H9 (cell line): ENCODE results near the gene CMYA5. TPM values are rescaled to one million over a fixed set of nuclear protein-coding genes. Genes with fewer than 3 reads are reported as not detected.

Experiments used
- DNase-seq: peaks from one replicate; pipeline ENCODE4 v3.0.0-alpha.2; 2017
- H2AFZ ChIP-seq: one replicate; pipeline ENCODE4 v1.6.1; 2013; ENCODE audit warnings: mild to moderate bottlenecking, low read length, control low read depth, moderate library complexity
- H2AK5ac ChIP-seq: 2 replicates; pipeline ENCODE4 v1.6.1; 2013; ENCODE audit warnings: low read length, control low read depth, mixed read lengths; ENCODE audit not compliant: insufficient read length
- H2BK120ac ChIP-seq: one replicate; pipeline ENCODE4 v1.6.1; 2013; ENCODE audit warnings: low read depth, mild to moderate bottlenecking, low read length, control low read depth, inconsistent platforms; ENCODE audit not compliant: poor library complexity, severe bottlenecking
- H2BK12ac ChIP-seq: 2 replicates; pipeline ENCODE4 v1.6.1; 2013; ENCODE audit warnings: low read length, control low read depth, mixed read lengths, low read depth; ENCODE audit not compliant: insufficient read length
- H2BK15ac ChIP-seq: 2 replicates; pipeline ENCODE4 v1.6.1; 2013; ENCODE audit warnings: low read depth, low read length, control low read depth
- H2BK20ac ChIP-seq: one replicate; pipeline ENCODE4 v1.6.1; 2013; ENCODE audit warnings: low read depth, mild to moderate bottlenecking, low read length, control low read depth, inconsistent platforms; ENCODE audit not compliant: poor library complexity, severe bottlenecking
- H2BK5ac ChIP-seq: 2 replicates; pipeline ENCODE4 v1.6.1; 2013; ENCODE audit warnings: low read length, control low read depth, mixed read lengths; ENCODE audit not compliant: insufficient read length
- H3K14ac ChIP-seq: 2 replicates; pipeline ENCODE4 v1.6.1; 2013; ENCODE audit warnings: low read length, control low read depth; ENCODE audit not compliant: insufficient read depth
- H3K18ac ChIP-seq: 2 replicates; pipeline ENCODE4 v1.6.1; 2013; ENCODE audit warnings: low read depth, mild to moderate bottlenecking, mixed read lengths, low read length, control low read depth; ENCODE audit not compliant: insufficient read length
- H3K23ac ChIP-seq: 2 replicates; pipeline ENCODE4 v1.6.1; 2013; ENCODE audit warnings: low read length, control low read depth, mixed read lengths, low read depth; ENCODE audit not compliant: insufficient read length
- H3K23me2 ChIP-seq: 2 replicates; pipeline ENCODE4 v1.6.1; 2013; ENCODE audit warnings: low read depth, mild to moderate bottlenecking, mixed read lengths, low read length, control low read depth; ENCODE audit not compliant: insufficient read length, poor library complexity, severe bottlenecking
- H3K27ac ChIP-seq: 2 replicates; pipeline ENCODE4 v1.5.1; 2013; ENCODE audit warnings: low read length, control low read depth, mixed read lengths, low read depth; ENCODE audit not compliant: insufficient read length
- H3K27me3 ChIP-seq: 2 replicates; pipeline ENCODE4 v1.6.1; 2013; ENCODE audit warnings: low read length, control low read depth, inconsistent platforms; ENCODE audit not compliant: insufficient read depth
- H3K4ac ChIP-seq: 2 replicates; pipeline ENCODE4 v1.6.1; 2013; ENCODE audit warnings: low read depth, mild to moderate bottlenecking, control low read depth, inconsistent platforms, low read length, moderate library complexity
- H3K4me1 ChIP-seq: 2 replicates; pipeline ENCODE4 v1.6.1; 2013; ENCODE audit warnings: low read length, control low read depth, inconsistent platforms; ENCODE audit not compliant: insufficient read depth
- H3K4me2 ChIP-seq: 2 replicates; pipeline ENCODE4 v1.6.1; 2013; ENCODE audit warnings: low read length, control low read depth, mixed read lengths; ENCODE audit not compliant: insufficient read length, insufficient read depth
- H3K56ac ChIP-seq: 2 replicates; pipeline ENCODE4 v1.6.1; 2013; ENCODE audit warnings: low read depth, mild to moderate bottlenecking, mixed read lengths, low read length, control low read depth; ENCODE audit not compliant: insufficient read length
- H3K79me1 ChIP-seq: 2 replicates; pipeline ENCODE4 v1.6.1; 2013; ENCODE audit warnings: low read depth, mild to moderate bottlenecking, moderate library complexity, low read length, control low read depth, inconsistent platforms; ENCODE audit not compliant: insufficient read depth, poor library complexity, severe bottlenecking
- H3K79me2 ChIP-seq: 2 replicates; pipeline ENCODE4 v1.6.1; 2013; ENCODE audit warnings: low read length, control low read depth, inconsistent platforms; ENCODE audit not compliant: insufficient read depth
- H3K9ac ChIP-seq: 2 replicates; pipeline ENCODE4 v1.6.1; 2013; ENCODE audit warnings: low read length, control low read depth, mixed read lengths; ENCODE audit not compliant: insufficient read length; ENCODE audit errors: extremely low read depth
- H3K9me3 ChIP-seq: one replicate; pipeline ENCODE4 v1.6.1; 2013; ENCODE audit warnings: low read depth, low read length, inconsistent platforms; ENCODE audit not compliant: control insufficient read depth
- H3T11ph ChIP-seq: one replicate; pipeline ENCODE4 v1.6.1; 2013; ENCODE audit warnings: mild to moderate bottlenecking, low read length, control low read depth, inconsistent platforms
- H4K20me1 ChIP-seq: one replicate; pipeline ENCODE4 v1.6.1; 2013; ENCODE audit not compliant: control insufficient read depth, insufficient read length, insufficient read depth
- H4K5ac ChIP-seq: 2 replicates; pipeline ENCODE4 v1.6.1; 2013; ENCODE audit warnings: low read depth, mild to moderate bottlenecking, mixed read lengths, low read length, control low read depth; ENCODE audit not compliant: insufficient read length
- H4K8ac ChIP-seq: replicated peaks from 2 replicates; pipeline ENCODE4 v1.6.1; 2013; ENCODE audit warnings: low read length, control low read depth, mixed read lengths, low read depth; ENCODE audit not compliant: insufficient read length
- H4K91ac ChIP-seq: 2 replicates; pipeline ENCODE4 v1.6.1; 2013; ENCODE audit warnings: low read depth, mild to moderate bottlenecking, moderate library complexity, mixed read lengths, low read length, control low read depth; ENCODE audit not compliant: insufficient read length
- H3K27ac Mint-ChIP-seq, 3 experiments: 2 replicates in 2 of 3; 3 replicates in 1 of 3; pipeline ENCODE4 v1.8.0; 2020 to 2021; ENCODE audit warnings: mixed read lengths in 3 of 3, mild to moderate bottlenecking in 1 of 3, moderate library complexity in 1 of 3
- H3K27me3 Mint-ChIP-seq: 2 replicates; pipeline ENCODE4 v1.8.0; 2021; ENCODE audit warnings: low read depth, mild to moderate bottlenecking, moderate library complexity, mixed read lengths
- H3K36me3 Mint-ChIP-seq, 3 experiments: 2 replicates in 2 of 3; 3 replicates in 1 of 3; pipeline ENCODE4 v1.8.0; 2020 to 2021; ENCODE audit warnings: low read depth in 3 of 3, mixed read lengths in 3 of 3; ENCODE audit not compliant: insufficient read depth in 1 of 3
- H3K4me1 Mint-ChIP-seq, 2 experiments: 2 replicates each; pipeline ENCODE4 v1.8.0; 2020; ENCODE audit warnings: mixed read lengths in 2 of 2
- H3K4me3 Mint-ChIP-seq, 2 experiments: 2 replicates in 1 of 2; 3 replicates in 1 of 2; pipeline ENCODE4 v1.8.0; 2020 to 2021; ENCODE audit warnings: mild to moderate bottlenecking in 2 of 2, mixed read lengths in 2 of 2, moderate library complexity in 1 of 2
- H3K9me3 Mint-ChIP-seq, 2 experiments: 2 replicates in 1 of 2; 3 replicates in 1 of 2; pipeline ENCODE4 v1.8.0; 2020; ENCODE audit warnings: mild to moderate bottlenecking in 2 of 2, mixed read lengths in 2 of 2, moderate library complexity in 1 of 2
- CTCF ChIP-seq: fragments of 200-600 bp; sonication (generic); conservative IDR thresholded peaks from 3 replicates; pipeline ENCODE4 v1.8.0; 2021; ENCODE audit warnings: antibody characterized with exemption, mild to moderate bottlenecking
- WGBS: extraction: QIAGEN DNeasy Blood & Tissue Kit; methylation state at CpG from one replicate; pipeline ENCODE4 v1.1.7; 2013; ENCODE audit warnings: missing lambda C conversion rate, low lambda C conversion rate, mixed read lengths; ENCODE audit not compliant: insufficient read length; ENCODE audit errors: extremely low coverage; 5-methylcytosine and 5-hydroxymethylcytosine counted together
- total RNA-seq: library from RNA; stranded (reverse); gene quantifications from 2 replicates; pipeline ENCODE4 v1.2.1, GENCODE V29; 2021

CMYA5 gene
- total RNA-seq, 1 experiment from 2014 or later: 1.8 TPM

- no peak overlapping the region for H3K4me3 Mint-ChIP-seq
- H3K27me3 Mint-ChIP-seq: peaks cover 16% of the 10 kb centered on the region
- H3K79me2 ChIP-seq: no peaks in the 10 kb centered on the region
- no peak overlapping the region for H2AFZ ChIP-seq
- H3K9ac ChIP-seq: no peak overlapping the region
- H3T11ph ChIP-seq: no peak overlapping the region
- no peak overlapping the region for H2AK5ac ChIP-seq
- H2BK120ac ChIP-seq: no peak overlapping the region
- no peaks in the 10 kb centered on the region for H3K9me3 ChIP-seq
- no peak overlapping the region for H4K91ac ChIP-seq
- H4K20me1 ChIP-seq: no peaks in the 10 kb centered on the region
- no peaks in the 10 kb centered on the region for H3K27me3 ChIP-seq
- H3K27ac Mint-ChIP-seq: no peak overlapping the region
- no peak overlapping the region for H3K18ac ChIP-seq
- H3K23ac ChIP-seq: no peak overlapping the region
- H3K4me1 ChIP-seq: no peaks in the 10 kb centered on the region
- no CpG with 5 or more reads among the region's 5 CpGs for WGBS
- peaks cover 3% of the 10 kb centered on the region in 2 experiments for H3K4me1 Mint-ChIP-seq
- TF ChIP-seq CTCF: no peak
- no peak overlapping the region for H3K4ac ChIP-seq
- no peak overlapping the region for H4K8ac ChIP-seq
- no peak overlapping the region for H2BK20ac ChIP-seq
- no peak overlapping the region for H2BK12ac ChIP-seq
- H3K23me2 ChIP-seq: no peaks in the 10 kb centered on the region
- no peak overlapping the region for H2BK5ac ChIP-seq
- H3K9me3 Mint-ChIP-seq: no peaks in the 10 kb centered on the region; a peak in 1 of 5 replicates
- H3K56ac ChIP-seq: no peak overlapping the region
- DNase-seq: no peak
- H3K14ac ChIP-seq: no peak overlapping the region
- H4K5ac ChIP-seq: no peak overlapping the region
- no peaks in the 10 kb centered on the region for H3K79me1 ChIP-seq
- H3K27ac ChIP-seq: no peak overlapping the region
- H3K4me2 ChIP-seq: no peak overlapping the region
- H3K36me3 Mint-ChIP-seq: no peaks in the 10 kb centered on the region
- no peak overlapping the region for H2BK15ac ChIP-seq
These were observed 48.7 kb downstream of the CMYA5 start for GRCh38 chr5:79738349-79738748.
